Activated T-helper 1 cell treated with Interleukin-2 at 50 U/mL for 16 hours (primary cell): ENCODE data around the gene RNF144B.
"Not testable (repeated sequence)": the region's sequence is repeated elsewhere in the genome, so short reads cannot be mapped to it uniquely, and the experiment has no call there.

Experiments used
- DNase-seq: peaks from one replicate; pipeline ENCODE4 v3.0.0-alpha.2; 2020; ENCODE audit warnings: low read depth

RNF144B gene

DNA sequence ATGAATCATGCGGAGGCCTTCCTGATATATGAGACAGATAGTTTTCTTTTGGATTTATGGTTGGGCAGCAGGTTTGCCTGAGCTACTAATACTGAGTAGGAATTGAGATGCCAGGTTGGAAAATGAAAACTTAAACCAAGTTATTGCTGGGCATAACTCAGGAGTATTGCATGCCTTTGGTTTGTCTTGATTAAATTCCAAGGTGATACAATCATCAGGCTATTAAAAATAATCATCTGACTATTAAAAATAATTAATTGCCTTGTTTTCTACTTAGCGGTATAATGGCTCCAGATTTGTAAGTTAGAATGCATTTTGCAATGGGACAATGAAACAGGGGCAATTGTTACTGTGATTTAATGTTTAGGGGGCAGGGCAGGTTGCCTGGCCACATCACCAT lies 15.5 kb upstream of the RNF144B start:
- DNase-seq: no peak

DNA sequence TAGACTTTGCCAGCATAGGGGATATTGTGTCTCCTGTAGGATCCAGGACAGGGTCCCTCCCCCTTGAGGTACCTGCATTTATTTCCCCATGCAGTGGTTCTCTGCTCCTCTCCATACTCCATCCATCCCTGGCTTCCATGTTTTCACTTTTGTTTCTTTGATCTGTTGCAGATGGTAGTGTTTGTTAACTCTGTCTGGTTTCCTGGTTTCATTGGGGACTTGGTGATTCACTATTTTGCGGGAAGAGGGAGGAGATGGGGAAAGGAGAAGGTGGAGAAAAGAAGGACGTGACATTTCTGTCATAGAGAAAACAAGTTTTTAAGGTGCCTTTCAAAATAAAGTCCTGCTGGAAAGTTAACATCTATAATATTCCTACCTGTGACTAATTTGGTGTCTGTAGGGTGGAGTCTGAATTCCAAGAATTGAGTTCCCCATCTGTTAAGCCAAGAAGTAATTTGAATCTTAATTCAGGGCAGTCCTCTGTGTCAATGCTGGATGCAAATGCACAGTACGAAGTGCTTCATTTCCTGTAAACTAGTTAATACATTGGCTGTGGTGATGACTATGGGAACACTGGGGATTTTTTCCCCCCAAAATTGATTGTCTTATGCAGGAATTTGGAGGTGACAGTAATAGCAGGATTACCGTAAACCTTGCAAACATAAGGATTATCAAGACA lies 6.9 kb upstream of the RNF144B start:
- DNase-seq: no peak

DNA sequence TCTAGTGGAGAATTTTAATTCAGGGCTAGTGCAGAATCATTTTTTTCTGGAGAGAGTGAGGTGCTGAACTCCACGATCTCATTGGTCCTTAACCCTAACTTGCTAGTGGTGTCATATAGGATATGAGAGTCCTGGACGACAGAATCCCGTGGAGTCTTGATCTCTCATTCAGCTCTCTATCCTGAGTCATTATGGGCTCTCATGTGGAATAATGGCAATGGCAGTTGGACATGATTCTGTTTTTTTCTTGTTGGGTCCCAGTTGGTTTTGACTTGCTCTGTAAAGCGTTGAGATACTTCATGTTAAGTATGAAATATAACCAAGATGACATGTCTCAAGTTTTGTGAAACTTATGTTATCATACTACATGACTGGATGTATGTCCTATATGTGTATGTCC lies 6.3 kb upstream of the RNF144B start:
- DNase-seq: no peak

DNA sequence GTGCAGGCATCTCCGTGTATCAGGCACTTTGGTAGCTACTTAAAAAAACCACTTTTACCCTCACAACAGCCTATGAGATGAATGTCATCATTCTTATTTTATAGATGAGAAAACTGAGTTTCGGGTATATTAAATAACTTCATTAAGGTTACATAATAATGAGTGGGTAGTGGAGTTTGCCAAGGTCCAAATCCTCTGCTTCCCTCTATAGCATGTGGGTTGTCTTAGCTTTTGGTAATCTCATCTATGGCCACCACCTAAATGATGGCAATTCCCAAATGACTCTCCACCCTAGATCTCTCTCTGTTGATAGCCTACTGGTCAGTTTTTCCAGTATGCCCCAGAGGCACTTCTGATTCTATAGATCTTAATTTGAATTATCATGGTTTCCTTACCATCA lies 3.7 kb upstream of the RNF144B start:
- no peak for DNase-seq

DNA sequence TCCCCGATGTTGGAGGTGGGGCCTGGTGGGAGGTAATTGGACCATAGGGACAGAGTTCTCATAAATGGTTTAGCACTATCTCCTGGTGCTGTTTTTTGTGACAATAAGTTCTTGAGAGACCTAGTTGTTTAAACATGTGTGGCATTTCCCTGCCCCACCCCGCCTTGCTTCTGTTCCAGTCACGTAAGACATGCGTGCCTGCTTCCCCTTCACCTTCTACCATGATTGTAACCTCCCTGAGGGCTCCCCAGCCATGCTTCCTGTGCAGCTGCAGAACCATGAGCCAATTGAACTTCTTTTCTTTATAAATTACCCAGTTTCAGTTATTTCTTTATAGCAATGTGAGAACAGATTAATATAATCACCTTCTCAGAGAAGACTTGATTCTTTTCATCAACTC lies 2.5 kb upstream of the RNF144B start:
- no peak for DNase-seq

DNA sequence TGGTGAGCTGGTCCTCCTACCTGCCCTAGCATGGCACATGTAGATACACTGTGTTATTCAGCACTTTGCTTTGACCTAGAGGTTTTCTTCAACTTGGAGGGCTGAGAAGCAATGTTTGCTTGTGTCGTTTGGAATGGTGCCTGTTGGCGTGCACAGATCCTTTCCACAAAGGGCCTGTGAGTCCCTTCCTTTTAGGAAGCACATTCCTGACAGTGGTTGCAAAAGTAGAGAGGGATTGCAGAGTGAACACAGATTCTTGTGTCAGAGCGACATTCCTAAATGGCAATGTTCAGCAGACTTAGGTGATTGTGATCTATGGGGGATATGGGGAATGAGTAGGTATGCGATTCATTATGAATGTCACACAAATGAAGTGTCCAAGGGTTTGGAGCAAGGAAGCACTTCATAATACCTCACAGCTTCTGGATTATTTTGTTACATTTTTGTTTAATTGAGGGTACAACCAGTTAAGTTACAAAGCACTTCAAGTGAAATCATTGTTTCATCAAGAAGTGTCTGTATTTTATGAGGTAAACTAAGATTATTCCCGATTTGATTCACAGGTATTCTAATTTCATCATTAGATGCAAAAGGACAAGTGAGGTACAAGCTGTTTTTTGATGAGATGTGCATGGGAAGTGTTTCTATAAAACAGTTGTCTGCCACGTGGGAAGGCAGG lies 713 bp upstream of the RNF144B start:
- no peak for DNase-seq

DNA sequence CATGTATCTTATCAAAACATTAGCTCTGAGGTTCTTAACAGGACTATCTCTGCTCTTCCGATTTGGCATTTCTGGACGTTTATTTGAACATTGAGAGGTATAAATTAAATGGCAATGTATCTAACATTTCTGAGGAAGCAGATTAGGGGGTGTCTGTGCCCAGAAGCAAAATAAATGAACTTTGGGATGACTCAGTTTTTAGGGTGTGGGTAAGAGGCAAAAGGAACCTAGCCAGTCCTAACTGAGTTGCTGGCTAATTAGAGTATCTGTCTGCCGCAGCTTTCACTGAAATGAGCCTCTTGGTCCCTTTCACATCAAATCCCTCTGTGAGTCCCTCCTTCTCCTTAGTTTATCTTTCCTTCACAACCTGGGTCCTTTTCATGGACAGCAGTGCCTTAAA lies 1.1 kb downstream of the RNF144B start:
- no peak for DNase-seq

DNA sequence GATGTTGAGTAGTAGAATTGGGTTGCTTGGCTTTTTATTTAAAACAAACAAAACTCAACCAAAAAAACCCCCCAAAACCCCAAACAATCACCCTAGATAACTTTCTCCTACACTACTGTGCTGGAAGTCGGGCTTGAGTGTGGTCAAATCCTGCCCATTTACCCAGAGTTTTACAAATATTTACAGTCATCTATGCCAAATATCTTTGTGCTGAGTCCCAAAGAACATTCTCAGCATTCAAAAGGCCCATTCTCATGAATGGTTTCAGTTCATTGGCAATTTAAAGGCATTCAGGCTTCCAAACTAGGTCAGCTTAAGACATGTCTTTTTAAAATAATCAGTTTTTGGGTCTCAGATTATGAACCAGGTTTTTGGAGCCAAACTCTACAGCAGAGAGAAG lies 1.8 kb downstream of the RNF144B start:
- no peak for DNase-seq

DNA sequence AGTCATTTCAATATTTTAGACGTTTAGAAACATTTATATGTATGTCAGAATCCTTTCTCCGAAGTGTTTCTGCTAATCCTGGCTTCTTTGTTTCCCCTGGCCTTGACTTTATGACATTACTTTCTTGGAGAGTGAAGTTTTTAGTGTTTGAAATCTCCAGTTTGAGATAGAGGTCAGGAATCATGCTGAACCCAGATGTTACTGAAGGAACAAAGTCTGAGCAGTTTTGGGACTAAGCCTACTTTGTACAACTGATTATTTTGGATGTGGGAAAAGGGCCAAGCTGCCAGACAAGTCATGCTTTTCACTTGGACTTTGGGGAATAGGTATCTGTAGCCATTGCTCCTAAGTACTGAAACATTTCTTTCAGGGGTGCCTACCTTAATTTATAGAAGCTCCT lies 2.3 kb downstream of the RNF144B start:
- no peak for DNase-seq

DNA sequence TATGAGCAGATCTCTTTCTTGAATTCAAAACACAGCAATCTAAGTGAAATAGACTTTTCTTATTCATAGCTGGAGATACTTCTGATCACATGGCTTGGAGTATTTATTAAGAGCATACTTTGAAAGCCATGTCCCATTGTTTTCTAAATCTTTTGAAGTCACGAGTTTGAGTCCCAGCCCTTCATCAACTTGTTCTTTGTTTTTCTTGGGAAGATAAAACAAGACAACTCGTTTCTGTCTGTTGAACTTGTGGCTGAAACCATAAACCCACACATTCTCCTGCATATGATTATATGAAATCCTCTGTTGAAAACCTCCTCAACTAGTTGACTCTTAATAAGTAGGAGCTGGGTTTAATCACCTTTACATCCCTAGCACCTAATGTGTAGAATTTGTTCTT lies 3.3 kb downstream of the RNF144B start:
- no peak for DNase-seq

DNA sequence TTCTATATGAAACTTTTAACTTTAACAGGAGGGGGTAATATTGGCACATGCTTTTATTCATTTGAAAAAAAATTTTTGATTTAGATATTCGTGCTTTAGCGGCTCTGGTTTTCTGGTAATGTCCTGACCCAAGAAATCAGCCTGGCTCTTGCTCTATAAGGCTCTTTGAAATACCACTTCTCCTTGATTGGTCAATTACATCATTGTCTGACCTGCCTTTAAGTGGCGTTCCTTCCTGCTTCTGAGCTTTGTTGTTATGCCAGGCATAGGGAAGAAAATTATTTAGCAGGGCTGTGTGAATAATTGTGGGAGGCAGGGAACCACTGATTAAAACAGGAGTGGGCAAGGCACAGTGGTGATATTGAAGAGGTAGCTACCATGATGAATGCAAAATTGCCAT lies 3.9 kb downstream of the RNF144B start:
- no peak for DNase-seq

DNA sequence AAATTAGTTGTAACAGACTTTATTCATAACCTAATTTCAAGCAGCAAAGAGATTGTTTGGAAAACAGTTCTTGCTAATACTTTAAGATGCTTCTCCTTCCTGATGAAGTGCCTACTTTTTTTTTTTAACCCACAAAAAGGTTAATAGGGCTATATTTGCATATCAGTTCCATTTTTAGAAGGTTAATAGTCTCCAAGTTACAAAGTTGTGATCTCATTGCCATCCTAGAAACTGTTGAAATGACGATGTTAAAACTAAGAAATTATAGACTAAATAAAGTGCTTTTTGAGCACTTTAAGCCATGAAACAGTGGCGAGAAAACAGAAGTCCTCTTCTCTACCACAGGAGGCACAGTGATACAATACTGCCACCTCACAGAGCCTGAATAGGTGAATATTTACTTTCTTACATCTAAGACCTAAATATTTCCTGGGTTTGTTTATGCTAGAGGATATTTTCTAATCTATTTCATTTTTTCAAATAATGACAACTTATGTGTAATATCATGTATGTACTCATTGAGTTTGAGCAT lies 5.3 kb downstream of the RNF144B start:
- no peak for DNase-seq

DNA sequence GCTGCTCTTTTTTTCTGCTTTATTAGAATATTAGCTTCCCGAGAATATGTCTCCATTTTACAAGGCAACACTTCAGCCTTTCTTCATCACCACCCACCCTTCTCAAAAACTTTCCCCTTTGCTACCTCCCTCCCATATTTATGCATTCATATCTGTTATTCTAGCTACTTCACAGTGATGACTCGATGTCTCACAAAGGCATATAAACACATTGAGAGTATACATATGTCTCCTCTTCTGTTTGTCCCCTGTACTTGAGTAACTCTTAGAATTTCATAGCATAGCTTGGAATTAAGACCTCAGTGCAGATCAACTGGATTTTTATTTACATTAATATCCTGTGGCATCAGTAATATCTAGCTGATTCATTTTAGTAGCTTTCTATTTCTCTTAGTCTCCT lies 6.5 kb downstream of the RNF144B start:
- DNase-seq: no peak

DNA sequence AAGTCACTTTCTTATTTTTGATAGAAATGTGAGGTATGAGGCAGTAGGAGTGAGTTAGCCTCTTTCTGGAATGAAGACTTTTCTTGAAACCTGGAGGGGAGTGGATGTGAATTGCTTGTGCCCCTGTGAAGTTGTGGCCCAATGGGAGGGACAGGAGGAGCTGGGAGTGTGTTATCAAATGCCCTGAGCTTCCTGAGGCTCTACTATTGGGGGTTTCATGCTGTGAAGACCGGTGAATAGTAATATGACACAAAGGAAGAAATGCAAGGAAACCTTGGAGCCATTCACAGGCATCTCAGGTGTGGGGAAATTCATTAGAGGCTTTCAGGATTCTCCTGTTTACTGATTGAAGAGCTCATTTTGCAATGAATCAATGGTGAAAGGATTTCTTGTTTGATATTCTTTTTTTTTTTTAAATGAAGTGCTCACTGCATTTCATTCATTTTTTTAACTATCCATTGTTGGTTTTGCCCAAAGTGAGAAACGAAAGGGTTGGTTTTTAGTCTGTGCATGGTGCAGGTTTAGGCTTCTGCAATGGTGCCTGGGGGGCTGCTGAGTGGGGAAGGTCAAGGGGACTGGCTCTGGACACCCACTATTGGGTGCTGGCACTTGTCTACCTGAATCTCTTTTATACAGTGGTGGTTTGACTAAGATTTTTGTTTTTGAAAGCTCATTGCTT lies 8.2 kb downstream of the RNF144B start:
- DNase-seq: no peak

DNA sequence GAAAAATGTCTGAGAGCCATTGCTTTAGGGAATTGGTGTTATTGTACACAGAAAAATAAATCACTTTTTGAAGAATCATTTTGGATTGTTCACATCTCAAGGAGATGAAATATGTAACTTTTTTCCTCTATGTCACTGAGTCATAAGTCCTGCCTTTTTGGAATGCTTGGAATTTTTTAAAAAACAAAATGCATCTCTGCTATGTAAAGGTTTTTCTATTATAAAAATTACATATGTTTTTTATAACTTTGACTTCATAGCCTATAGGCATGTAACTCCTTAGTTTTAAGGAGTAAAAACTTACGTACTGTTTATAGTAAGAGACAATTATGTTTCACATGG lies 8.7 kb downstream of the RNF144B start:
- DNase-seq: no peak

DNA sequence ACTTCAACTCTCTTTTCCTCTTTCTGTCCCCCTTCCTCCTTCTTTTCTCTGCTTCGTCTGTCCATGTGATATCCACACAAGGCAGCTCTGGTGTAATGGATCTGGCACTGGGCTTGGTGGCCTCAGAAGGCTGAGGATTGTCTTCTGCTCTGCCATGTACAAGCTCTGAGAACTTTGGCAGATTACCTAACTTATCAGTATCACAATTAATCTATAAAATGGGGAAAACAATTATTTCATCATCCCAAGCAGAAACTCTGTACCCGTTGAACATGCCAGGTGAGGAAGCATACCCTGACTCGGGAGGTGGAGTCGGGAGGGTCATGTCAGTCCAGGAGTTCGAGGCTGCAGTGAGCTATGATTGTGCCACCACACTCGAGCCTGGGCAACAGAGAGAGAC lies 10.6 kb downstream of the RNF144B start:
- no peak for DNase-seq

DNA sequence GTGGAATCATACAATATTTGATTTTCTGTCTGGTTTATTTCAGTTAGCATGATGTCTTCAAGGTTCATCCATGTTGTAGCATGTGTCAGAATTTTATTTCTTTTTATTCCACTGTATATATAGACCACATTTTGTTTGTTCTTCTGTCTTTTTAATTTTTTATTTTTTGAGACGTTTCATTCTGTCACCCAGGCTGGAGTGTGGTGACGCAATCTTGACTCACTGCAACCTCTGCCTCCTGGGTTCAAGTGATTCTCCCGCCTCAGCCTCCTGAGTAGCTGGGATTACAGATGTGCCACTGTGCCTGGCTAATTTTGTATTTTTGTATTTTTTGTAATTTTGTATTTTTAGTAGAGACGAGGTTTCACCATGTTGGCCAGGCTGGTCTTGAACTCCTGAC lies 11.1 kb downstream of the RNF144B start:
- DNase-seq: not testable (repeated sequence)

DNA sequence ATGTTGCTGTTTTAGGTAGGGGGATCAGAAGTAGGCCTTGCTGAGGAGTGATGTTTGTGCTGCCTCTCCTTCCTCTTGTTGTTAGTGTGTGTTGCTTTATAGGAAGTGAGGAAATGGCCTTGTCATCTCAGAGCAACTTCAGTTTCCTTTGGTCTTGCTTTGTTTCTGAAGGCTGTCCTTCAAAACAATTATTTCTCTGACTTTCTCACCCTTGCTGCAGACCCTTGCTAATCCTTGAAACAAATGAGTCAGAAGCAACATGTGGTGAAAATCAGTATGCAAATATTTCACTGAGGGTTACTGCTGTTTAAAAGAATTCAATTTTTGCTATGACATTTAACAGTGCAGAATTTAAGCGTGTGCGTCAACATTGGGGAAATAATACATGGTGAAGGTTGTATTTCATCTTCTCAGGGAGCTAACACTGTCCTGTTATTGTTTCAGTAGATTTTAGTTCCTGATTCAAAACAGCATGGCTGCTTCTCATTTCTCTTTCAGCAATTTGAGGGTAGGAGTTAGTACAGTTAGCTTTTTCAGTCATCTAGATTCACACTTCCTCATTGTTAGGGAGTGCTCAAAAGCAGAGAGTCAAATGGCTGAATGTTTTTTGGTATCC lies 13.8 kb downstream of the RNF144B start:
- no peak for DNase-seq

DNA sequence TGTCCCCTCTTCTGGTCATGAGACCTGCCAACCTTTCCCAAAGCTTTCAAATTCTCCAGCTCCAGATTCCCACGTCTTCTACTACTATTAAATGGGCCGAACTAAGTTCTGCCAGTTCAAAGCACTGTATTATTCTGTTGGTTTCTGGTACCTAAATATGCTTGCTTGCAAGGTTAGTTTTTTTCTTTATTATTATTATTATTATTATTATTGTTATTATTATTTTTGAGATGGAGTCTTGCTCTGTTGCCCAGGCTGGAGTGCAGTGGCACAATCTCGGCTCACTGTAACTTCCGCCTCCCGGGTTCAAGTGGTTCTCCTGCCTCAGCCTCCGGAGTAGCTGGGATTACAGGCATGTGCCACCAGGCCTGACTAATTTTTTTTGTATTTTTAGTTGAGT lies 17.8 kb downstream of the RNF144B start:
- DNase-seq: not testable (repeated sequence)

DNA sequence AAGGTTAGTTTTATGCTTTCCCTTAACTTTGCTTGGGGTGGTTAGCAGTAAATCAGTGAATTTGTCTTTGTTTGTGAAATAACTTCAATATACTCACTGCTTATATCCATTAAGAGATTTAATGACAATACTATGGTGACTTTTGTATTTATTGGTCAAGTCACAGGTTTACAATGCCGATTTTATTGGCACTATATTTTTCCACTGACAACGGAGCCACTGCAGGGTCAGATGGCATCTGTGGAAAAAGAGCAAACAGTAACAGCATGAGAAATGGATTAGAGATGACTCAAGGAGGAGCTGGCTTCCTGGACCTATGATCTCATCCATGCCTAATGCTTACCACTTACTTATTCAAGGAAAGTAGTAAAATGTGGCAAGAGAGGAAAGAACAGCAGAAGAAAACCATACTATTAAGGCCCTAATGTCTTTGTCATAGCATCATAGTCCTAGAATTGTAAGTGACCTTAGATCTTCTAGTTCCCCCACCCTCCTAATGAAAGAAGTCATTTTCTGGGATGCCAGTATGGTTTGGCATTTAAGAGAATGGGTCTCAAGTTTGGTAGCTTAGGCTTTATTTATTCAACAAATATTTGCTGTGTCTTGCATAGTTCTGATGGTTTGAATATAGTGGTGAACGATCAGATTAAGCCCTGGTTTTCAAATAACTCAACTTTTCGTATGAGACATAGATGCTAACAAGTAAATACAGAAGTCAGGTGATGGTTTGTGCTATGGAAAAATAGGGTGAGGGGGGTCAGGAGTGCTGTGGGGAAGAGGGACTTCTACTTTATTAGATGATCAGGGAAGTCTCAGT lies 18.5 kb downstream of the RNF144B start:
- no peak for DNase-seq

DNA sequence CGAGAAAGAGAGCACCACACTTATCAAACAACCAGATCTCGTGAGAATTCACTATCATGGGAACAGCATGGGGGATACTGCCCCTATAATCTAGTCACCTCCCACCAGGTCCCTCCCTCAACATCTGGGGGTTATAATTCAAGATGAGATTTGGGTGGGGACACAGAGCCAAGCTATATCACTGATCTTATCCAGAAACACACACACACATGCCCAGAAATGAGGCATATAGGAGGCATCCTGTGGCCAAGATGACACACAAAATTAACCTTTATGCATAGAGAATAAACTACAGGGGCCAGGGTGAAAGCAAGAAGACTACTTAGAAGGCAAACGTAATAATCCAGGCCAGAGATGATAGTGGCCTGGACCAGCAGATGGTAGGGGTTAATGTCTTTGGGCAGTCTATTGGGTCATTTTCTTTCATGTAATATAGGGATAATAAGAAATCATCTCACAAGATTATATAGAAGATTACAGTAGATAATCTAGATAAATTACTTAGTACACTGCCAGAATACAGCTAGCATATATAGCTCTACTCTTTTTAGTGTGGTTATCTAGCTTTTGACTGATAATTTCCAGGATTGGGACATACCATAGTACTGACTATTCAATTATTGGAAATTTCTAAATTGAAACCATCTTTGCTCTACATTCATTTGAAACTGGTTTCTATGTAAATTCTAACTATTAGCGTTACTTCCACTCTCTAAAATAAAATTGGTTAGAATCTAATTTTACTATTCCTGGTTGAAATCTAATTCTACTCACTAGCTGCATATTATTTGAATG lies 20.0 kb downstream of the RNF144B start:
- DNase-seq: no peak
